Measurements from ENCODE around the gene SIRT2. TPM values are rescaled to one million over a fixed set of nuclear protein-coding genes. Genes with fewer than 3 reads are reported as not detected.
A peak's percentile ranks its signal among the peaks of the same experiment; 100 is the strongest.

The SIRT2 gene
- total RNA-seq, 1 donor from 2014 or later: 38.9 TPM

DNA sequence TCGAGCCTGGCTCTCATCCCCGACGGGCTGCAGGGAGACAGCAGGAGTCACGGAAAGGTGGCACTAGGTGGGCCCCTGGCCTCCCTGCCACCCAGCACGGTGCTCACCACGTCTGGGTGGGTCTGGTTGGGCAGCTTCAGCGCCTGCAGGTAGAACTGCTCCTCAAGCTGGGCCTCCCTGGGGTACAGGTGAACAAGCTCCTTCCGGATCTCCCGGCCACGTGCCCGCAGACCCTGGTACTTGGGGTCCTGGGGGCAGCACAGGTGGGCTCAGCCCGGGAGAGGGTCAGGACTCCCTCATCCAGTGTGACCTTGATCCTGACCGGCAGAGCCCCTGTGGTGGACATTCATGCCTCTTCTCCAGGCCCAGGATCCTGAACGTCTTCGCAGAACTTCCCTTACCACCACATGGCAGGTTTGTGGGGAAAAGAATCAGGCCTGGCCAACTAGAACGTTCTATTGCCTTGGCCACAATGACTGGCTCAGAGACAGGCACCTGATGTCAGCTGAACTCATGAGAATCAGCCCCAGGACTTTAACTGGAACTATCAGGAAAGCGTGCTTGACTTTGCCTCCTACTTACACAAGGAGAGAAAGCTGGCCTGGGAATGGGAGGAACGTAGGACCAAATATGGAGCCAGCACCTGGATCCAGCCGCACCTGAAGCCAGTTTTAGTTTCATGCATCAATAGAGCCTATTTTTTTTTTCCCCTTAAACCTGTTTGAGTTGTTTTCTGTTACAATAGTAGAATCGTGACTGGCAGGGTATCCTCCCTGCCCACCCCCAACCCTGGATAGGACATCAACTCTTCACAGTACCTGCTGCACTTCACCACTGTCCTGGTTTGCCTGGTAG, 22.2 kb upstream of the SIRT2 start:
- H3K4me3 ChIP-seq (ENCODE audit: low read depth, low read length): no peak overlapping the region
- TF ChIP-seq CTCF (IDR thresholded peaks at IDR 0.05; ENCODE audit: insufficient read depth, low read length, poor library complexity, severe bottlenecking): no peak
- no peaks in the 10 kb centered on the region for H3K36me3 ChIP-seq (ENCODE audit: control insufficient read depth, insufficient read depth, low read length)
- DNase-seq (ENCODE audit: low read depth): no peak
- H3K27me3 ChIP-seq (ENCODE audit: control insufficient read depth, insufficient read depth, low read length): no peaks in the 10 kb centered on the region

DNA sequence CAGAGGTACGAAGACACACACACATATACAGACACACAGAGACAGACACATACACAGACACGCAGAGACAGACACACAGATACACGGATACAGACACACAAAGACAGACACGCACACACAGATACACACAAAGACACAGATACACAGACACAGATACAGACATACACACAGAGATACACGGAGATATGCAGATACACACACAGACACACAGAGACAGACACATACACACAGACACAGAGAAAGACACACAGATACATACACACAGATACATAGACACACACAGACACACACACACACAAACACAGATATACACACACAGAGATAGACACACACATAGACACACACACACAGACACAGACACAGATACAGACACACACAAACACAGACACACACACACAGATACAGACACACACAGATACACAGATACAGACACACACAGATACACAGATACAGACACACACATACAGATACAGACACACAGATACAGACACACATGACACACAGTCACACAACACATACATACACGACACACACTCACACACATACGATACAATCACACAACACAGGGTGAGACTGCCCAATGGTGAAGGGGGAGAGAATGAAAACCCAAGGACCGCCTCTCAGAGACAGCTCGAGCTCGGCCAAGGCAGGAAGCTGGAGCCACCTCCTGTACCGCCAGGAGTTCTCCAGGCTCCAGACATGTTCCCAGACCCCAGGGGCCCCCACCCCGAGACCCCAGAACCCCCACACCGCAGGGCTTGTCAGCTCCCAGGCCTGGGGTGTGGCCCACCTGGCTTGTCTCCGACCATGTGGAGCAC, 21.4 kb upstream of the SIRT2 start:
- H3K4me3 ChIP-seq (ENCODE audit: low read depth, low read length): no peak overlapping the region
- H3K36me3 ChIP-seq (ENCODE audit: control insufficient read depth, insufficient read depth, low read length): no peaks in the 10 kb centered on the region
- TF ChIP-seq CTCF (IDR thresholded peaks at IDR 0.05; ENCODE audit: insufficient read depth, low read length, poor library complexity, severe bottlenecking): no peak
- DNase-seq (ENCODE audit: low read depth): no peak
- no peaks in the 10 kb centered on the region for H3K27me3 ChIP-seq (ENCODE audit: control insufficient read depth, insufficient read depth, low read length)

DNA sequence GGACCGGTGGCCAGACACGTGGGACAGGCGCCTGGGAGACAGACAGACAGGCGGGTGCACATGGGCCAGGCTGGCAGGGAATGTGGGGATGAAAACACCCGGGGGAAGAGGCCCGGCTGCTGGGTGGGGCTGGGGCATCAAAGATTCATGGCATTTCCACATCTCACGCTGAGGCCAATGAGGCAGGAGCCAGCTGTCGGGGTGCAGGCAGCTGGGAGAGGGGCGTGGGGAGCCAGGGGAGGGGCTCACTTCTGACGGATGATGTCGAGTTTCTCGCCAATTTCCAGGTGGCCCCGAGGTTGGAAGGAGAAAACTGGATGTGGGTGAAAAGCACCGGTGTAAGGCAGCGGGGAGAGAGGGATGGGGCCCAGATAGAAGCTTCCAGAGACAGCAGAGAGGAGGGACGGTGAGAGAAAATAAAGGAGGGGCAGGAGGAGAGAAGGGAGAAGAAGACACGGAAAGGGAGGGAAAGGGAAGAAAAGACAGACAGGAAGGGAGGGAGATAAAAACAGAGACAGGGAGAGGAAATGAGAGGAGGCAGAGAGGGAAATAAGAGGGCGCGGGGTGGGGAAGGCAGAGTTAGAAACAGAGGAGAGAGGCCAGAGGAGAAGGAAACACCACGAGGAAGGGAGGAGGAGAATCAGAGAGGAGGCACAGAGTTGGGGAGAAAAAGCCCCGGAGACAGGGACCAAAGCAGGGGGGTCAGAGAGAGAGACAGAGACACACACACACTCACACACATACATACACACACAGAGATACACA, 20.6 kb upstream of the SIRT2 start:
- TF ChIP-seq CTCF (IDR thresholded peaks at IDR 0.05; ENCODE audit: insufficient read depth, low read length, poor library complexity, severe bottlenecking): no peak
- no peak overlapping the region for H3K4me3 ChIP-seq (ENCODE audit: low read depth, low read length)

DNA sequence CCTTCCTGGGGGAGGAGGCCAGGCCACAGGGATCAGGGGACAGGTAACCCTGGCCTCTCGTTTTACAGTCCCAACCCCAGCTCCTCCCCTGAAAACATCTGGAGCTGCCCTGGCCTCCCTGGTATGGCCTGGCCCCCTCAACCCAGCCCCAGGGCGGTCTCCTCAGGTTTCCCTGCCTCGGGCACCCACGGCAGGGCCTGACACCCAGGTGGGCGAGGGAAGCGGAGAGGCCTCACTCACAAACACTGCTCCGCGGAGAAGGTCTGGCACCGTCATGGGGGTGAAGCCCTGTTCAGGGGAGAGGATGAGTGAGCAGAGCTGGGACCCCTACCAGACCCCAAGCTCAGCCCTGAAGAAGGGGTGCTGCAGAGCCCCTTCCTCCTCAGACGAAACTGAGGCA, 19.1 kb upstream of the SIRT2 start:
- no peak overlapping the region for H3K4me3 ChIP-seq (ENCODE audit: low read depth, low read length)
- no peak for DNase-seq (ENCODE audit: low read depth)
- H3K27me3 ChIP-seq (ENCODE audit: control insufficient read depth, insufficient read depth, low read length): no peaks in the 10 kb centered on the region
- TF ChIP-seq CTCF (IDR thresholded peaks at IDR 0.05; ENCODE audit: insufficient read depth, low read length, poor library complexity, severe bottlenecking): no peak
- H3K36me3 ChIP-seq (ENCODE audit: control insufficient read depth, insufficient read depth, low read length): no peaks in the 10 kb centered on the region

More for the DNA sequence above, 20.6 kb upstream of the SIRT2 start:
- Histone ChIP-seq H3K27me3 (ENCODE audit: control insufficient read depth, insufficient read depth, low read length) (no peaks in the 10 kb centered on the region), H3K36me3 (ENCODE audit: control insufficient read depth, insufficient read depth, low read length) (no peaks in the 10 kb centered on the region)
- DNase-seq (ENCODE audit: low read depth): no peak

GRCh38 chr19:38917921-38918491, 18.6 kb upstream of the SIRT2 start:
- Histone ChIP-seq H3K27me3 (ENCODE audit: control insufficient read depth, insufficient read depth, low read length) (no peaks in the 10 kb centered on the region), H3K36me3 (ENCODE audit: control insufficient read depth, insufficient read depth, low read length) (no peaks in the 10 kb centered on the region), H3K4me3 (ENCODE audit: low read depth, low read length) (no peak overlapping the region)
- no peak for DNase-seq (ENCODE audit: low read depth)
- peak; percentile 19 for TF ChIP-seq CTCF (IDR thresholded peaks at IDR 0.05; ENCODE audit: insufficient read depth, low read length, poor library complexity, severe bottlenecking)
